ENCODE measurements around the gene EGLN1.

EGLN1 gene

GRCh38 chr1:231420959-231421545 is 1.0 kb downstream of the EGLN1 start:
- peak; percentile 13 to 69 for DNase-seq

GRCh38 chr1:231420299-231420958 is 1.7 kb downstream of the EGLN1 start:
- DNase-seq = peak in 1 of 2 experiments; percentile 34

DNA sequence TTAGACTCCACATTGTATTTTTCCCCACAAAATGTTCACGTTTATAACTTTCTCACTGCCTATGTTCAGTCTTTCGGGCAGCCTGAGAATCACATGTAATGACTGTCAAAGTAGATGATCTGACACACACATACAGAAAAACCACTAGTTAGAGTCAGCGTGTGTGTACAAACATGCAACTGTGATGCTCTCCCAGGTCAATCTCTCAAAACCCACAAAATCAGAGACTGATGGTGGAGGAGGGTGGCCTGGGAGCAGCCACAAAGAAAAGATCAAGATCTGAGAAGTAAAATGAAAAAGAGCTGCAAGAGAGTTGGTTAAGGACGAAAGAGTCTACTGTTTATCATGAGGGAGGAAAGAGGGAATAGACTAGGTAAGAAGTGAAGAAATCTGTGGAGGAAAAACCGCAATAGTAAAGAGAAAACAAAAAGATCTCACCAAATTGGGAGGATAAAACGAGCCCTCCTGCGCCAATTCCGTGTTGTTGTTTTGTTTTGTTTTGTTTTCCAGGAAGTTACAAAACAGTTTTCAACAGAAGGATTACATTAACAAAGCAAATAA is 2.3 kb downstream of the EGLN1 start:
- no peak for DNase-seq

GRCh38 chr1:231419147-231419546 is 2.9 kb downstream of the EGLN1 start:
- no peak for DNase-seq

- no peak for DNase-seq
Measured at GRCh38 chr1:231418741-231419107, 3.4 kb downstream of the EGLN1 start.

DNA sequence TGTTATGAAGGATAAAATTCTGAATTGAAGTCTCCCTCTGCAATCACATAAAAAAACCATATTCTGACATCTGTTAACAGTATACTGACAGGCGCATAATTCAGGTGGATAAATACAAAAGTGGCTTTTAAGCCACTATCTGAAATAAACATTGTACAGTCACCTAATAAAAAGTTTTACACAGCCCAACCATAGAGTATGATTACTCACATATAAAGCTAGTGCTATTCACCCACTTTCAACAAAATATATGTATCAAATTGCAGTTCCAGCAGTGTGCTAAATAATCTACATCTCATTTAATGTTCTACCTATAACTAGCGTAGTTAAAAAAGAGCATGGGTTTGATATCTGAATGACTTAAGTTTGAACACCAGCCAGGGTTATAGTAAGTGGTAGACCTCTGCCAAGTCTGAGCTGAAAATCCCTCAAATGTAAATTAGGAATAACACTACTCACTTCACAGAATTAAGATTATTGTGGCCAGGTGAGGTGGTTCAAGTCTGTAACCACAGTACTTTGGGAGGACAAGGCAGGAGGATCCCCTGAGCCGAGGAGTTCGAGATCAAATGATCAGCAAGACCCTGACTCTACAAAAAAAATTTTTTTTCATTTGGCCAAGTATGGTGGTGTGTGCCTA is 3.9 kb downstream of the EGLN1 start:
- DNase-seq = no peak

DNA sequence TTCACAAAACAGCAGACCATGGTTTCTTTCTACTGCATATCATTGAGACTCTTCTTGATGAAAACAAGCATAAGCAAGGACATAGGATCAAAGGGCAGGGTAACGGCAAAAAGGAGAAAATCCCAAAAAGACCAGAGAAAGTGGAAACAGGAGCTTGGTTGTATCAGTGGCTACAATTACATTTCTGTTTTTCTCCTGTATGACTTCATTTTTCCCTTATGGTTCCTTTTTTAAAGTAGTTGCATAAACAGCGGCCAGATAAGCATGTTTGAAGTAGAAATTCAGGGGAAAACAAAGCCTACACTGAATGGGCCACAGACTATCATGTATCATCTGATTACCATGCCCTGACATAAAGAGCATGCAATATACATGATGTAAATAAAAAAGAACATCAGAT is 4.6 kb downstream of the EGLN1 start:
- no peak for DNase-seq

- DNase-seq = no peak
Measured at GRCh38 chr1:231416901-231417300, 5.2 kb downstream of the EGLN1 start.

- DNase-seq = no peak
Measured at GRCh38 chr1:231415018-231415583, 7.0 kb downstream of the EGLN1 start.

DNA sequence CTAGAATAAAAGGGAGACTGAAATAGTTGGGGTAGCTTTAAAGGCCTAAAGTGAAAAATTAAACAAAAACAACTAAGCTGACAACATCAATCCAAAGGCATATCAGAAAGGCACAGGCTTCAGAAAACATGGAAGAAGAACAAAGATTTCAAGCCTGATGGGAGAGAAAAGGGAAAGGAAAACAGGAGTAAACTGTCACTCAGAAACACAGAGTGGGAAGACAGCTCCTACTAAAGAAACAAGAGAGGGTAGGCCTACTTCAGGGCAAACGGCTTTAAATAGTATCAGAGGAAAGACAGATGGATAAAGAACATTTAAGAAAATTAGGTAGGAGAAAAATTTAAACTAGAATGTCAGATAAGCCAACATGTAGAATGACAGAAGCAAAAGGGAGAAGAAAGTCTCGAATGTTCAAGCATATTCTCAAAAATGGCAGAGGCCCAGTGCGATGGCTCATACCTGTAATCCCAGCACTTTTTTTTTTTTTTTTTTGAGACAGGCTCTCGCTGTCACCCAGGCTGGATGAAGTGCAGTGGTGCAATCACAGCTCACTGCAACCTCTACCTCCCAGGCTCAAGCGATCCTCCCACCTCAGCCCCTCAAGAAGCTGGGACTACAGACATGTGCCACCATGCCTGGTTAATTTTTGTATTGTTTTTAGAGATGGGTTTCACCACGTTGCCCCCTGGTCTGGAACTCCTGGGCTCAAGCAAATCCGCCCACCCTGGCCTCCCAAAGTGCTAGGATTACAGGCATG is 7.6 kb downstream of the EGLN1 start:
- DNase-seq = no peak

DNA sequence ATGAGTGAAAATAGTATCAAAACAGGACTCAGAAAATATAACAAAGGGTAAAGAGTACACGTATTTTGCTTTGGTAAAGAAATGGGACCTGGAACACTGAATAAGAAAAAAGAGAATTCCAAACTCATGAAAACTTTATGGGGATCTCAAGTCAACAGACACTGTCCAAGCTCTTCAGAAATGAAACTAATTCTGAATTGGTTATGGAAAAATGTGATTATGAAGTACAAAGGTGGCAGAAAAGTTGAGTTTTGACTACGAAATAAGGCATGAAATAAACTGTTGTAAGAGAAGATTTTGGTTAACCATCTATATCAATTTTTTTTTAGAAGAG is 8.4 kb downstream of the EGLN1 start:
- DNase-seq = no peak

- no peak for DNase-seq
Measured at GRCh38 chr1:231411036-231411531, 11.0 kb downstream of the EGLN1 start.

DNA sequence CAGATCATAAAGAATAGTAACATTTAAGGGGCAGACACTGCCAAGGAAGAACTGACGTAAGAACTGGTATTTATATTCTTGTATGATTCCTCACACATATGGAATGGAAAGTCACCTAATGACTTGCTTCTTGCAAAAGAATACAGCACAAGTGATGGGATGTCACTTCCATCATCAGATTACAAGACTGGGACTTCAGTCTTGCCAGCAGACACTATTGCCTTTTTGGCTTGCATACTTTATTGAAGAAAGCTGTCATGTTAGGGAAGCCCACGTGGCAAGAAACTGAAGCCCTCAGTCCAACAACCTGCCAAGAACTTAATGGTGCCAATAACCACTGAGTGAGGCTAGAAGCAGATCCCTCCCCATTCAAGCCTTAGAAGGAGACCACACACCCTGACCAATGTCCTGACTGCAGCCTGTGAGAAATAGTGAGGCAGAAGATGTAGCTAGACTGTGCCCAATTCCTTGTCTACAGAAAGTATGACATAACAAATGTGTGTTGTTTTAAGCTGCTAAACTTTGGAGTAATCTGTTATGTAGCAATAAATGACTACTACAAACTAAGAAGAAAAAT is 12.0 kb downstream of the EGLN1 start:
- no peak for DNase-seq

DNA sequence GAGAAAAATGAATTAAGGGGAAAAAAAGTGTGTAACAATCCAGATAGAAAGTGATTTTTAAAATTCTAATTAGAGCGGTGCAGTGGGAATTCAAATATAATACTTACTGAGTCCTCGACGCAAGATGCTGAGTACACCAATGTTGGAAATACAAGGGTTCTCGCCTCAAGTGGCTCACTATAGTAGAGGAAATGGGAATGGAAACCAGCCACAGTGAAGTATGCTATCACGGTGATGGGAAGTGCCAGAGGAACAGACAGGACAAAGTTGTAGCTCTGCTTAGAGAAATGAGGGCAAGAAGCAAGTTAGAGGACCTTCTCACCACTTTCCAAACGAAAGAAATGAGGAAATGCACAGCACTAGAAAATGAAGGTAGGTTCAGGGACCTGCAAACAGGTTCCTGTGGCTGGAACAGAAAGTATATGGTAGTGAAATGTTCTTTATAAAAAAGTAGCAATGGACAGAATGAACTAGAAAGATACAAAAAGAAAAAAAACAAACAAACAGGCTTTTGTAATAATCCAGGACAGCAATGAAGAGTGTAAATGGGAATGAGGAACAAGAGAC is 13.5 kb downstream of the EGLN1 start:
- no peak for DNase-seq

DNA sequence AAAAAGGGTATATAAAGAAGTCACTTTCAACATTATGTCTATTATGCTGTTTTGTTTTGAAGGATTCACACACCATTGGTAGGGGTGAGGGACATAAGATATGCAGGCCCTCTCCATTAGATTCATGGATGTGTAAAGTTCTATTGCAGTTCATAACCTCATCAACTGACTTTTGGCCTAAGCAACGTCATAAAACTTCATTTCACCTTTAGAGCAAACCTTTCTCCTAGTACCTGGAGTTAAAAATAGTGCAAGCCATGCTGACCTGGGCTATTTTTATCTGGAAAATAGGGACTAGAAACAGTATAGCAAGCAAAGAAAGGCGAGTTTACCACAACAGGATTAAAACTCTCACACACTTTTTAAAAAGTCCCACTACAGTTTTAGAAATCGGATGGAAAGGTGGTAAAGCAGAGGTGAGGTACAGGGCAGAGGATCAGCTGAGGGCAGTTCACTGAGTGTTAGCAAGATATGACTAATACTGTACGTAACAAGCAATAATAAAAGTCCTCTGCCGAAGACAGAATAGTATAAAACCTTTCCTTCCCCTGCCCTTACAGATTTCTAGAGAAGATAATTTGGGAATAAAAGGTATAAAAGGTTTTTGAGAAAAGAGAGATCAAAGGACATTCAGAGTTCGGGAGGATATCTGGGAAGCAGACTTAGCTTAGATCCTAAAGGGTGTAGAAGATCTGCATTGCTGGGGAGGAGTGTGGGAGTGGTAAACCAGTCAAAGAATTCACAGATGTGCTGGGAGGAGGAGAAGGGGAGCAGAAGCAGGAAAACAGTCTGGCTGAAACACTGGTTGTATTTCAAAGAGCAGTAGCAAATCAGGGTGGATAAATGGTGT is 14.3 kb downstream of the EGLN1 start:
- no peak for DNase-seq

GRCh38 chr1:231407049-231407448 is 15.0 kb downstream of the EGLN1 start:
- DNase-seq = no peak

GRCh38 chr1:231404318-231404717 is 17.8 kb downstream of the EGLN1 start:
- DNase-seq = no peak

DNA sequence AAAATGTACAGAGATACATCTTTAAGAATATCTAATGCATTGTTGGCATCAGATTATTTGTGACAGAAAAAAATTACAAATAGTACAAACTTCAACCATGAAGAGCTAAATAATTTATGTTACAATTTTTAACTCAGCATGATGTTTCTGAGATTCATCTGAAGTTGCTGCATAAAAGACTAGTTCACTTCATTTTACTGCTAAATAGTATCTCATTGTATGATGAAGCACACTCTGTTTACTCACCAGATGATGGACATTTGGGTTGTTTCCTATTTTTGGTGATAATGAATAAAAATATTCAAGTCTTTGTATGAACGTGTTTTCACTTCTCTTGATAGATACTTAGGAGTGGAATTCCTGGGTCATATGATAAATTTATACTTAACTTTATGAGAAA is 20.6 kb downstream of the EGLN1 start:
- DNase-seq = no peak

DNA sequence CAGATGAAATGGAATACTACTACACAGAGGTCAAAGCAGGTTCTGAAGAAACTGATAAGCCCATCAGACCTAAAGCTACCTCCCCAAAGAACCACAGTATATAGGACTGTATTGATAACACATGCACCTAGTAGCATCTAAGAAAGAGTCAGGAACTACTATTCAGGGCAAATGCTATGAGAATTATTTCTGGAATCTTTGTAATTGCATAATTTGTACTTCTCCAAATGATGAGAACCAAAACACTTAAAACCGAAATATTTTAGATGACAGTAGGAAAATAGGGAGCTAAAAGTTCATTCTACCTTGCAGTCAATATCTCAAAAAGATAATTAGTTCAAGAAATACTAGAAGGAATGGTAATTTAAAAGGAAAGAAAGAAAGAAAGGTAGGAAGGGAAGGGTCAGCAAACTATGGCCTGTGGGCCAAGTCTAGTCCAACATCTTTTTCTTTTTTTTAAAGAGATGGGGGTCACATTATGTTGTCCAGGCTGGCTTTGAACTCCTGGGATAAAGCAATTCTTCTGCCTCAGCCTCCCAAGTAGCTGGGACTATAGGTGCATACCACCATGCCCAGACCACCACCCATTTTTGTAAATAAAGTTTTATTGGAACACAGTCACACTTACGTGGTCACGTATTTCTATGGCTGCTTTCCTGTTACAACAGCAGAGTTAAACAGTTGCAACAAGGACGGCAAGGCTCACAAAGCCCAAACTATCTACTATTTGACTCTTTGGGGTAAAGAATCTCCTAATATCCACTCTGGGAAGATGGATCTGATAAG is 24.0 kb downstream of the EGLN1 start:
- DNase-seq = no peak

DNA sequence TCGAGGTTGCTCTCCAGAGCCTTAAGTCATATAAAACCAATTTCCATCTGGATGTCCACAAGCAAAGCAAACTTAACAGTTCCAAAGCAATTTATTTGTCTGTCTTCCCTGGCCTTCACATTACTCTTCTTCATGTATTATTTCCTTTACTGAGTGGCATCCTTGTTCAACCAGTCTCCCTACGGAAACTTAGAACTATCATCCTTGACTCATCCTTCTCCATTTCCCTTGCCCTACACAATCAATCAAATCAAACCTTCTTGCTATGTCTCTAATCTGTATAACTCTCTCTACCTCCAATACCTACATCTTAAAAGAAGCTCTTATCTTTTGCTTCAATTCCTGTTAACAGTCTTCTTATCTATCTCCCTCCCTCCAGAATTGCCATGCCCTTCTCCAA is 25.4 kb downstream of the EGLN1 start:
- no peak for DNase-seq

- no peak for DNase-seq
Measured at GRCh38 chr1:231395998-231396390, 26.1 kb downstream of the EGLN1 start.

Data from NCI-H526 (cell line).